Left cardiac atrium (tissue), 4 donors: Measurements from ENCODE around the gene MLH3. TPM values are rescaled to one million over a fixed set of nuclear protein-coding genes. Genes with fewer than 3 reads are reported as not detected.

Experiments used
- ATAC-seq, 2 donors: fragments of 200-7000 bp; cut with Tn5 transposase; one replicate each; pipeline ENCODE4 v1.9.1; 2020; ENCODE audit warnings: mild to moderate bottlenecking in 2 of 2, moderate library complexity in 2 of 2
- DNase-seq: peaks from one replicate; pipeline ENCODE4 v3.0.0-alpha.2; 2020
- intact Hi-C, 2 donors: fragments of 100-400 bp; cut with DNase I; formaldehyde crosslinking; loops; one replicate each; pipeline versions ENCODE4 v1.14.1 to v1.15.1; 2022 to 2023
- total RNA-seq, 2 donors: library from RNA; stranded (reverse); fragmentation: NEBNext Ultra II Directional; extraction: Animal tissue kit (Norgen Biotek cat#: 25700); gene quantifications; one replicate each; pipeline ENCODE4 v1.2.1, GENCODE V29; 2021
- donor health status: DM: no; HTN: yes; CAD: no.
- donor health status: DM: no; HTN: yes; CAD: no; lungs with severe emphysema.
- donor health status: DM: yes; HTN: yes; CAD: no.
- donor health status: Dilated cardiomyopathy.

MLH3 gene
- total RNA-seq, 2 donors from 2014 or later, result 16.6 to 20.8 TPM

GRCh38 chr14:74977901-74978385, 73.3 kb downstream of the MLH3 start:
- DNase-seq, result no peak
- intact Hi-C loops, result no loop called here
- ATAC-seq, result no peak

DNA sequence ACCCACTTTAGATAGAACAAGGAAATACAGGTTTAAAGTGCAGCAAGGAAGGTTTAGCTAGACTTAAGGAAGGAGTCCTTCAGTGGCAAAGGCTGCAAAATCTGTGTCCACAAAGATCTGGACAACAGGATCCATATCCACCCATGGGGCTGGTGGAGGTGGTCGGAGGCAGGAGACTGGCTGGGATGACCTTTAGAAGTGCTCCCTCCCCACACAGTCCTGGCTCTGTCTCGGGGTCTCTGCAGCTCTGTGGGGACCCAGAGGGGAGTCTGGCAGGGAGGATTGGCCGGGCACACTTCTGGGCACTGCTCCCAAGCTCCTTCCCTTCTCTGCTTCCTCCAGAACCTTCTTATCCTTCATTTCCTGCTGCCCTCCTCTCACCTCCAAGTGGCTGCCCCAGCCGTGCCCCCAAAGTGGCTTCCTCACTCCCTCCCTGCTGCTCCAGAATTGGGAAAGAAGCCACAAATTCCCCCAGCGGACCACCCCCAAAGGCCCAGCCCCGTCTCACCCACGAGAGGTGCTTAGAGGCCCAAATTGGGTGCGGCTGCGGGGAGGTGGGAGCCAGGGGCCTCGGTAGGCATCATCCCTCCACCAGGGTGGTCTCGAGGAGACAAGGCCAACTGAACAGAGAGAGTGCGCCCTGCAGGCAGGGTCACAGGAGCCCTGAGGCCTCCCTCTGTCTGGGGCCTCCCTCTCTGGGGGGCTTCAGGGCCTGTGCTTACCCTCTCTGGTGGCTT, 73.9 kb downstream of the MLH3 start:
- ATAC-seq, result no peak
- intact Hi-C loops, result no loop called here
- DNase-seq, result no peak

DNA sequence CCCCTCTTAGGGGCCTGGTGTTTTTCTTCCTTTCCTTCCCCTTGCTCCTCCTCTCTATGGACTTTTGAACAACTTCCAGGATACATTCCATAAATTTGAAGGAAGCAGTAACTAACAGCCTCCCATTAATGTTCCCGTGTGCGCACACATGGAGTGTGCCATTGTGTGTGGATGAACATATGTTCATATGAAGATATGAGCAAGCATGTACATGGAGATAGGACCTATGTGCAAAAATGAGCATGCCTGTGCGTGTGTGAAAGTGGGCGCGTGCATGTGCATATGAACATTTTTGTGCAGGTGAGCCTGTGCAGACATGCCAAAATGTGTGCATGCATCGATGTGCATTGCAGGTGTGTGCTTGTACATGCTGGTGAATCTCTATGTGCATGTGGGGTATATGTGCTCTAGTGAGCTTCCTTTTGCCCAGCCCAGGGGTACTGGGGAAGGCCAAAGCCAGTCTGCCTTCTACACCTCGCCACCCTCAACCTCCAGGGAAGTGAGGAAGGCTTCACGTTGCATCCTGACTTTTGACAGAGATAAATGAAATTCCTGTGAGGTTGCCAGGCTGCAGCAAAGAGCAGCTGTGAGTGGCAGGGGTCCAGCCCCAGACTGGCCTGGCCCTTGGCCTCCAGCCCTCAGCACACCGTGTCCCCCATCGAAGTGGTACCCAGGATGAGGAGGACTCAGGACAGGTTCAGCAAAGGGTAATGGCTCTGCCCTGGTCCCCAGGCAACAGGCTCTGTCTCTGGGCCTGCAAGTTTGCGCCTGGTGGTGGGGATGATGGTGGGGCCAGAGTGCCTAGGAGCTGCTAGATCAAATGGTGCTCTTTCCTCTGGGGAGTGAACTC, 74.8 kb downstream of the MLH3 start:
- ATAC-seq (no peak), DNase-seq (no peak)
- intact Hi-C loops, result no loop called here

- ATAC-seq (peak; percentile 69 to 78), DNase-seq (peak; percentile 89)
- intact Hi-C loops, result no loop called here
Measured at GRCh38 chr14:74975059-74975810, 76.0 kb downstream of the MLH3 start.

DNA sequence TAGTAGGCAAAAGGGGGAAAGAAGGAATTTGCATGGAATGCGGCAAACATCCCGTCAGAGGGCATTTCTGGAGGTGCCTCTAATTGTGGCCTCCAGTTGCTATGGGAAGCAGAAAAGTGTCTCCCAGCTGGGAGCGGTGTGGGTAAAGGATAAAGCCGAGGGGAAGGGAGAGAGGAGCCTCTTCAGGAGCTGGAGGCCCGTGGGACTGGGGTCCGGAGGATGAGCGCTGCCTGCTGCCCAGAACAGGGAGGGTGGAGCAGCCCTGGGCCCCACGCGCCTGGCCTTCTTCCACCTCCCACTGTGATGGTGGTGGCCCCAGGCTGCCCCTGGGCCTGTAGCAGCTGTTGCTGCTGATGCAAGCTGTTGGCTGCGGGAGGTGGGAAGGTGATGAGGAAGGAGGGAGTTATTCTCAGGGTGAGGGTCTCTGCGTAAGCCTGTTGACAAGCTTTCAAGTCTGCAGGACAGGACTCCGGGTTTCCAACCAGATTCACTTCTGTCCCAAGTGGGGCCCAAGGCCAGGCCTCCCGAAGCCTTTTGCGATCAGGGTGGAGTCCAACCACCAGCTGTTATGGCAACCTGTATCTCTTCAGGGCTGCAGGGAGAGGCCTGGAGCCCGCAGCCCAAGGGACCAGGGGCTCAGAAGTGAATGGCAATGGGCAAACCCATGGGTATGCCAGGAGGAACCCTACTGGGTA, 76.8 kb downstream of the MLH3 start:
- DNase-seq, result no peak
- intact Hi-C loops, result no loop called here
- ATAC-seq, result peak; percentile 42 to 45

GRCh38 chr14:74973905-74974363, 77.3 kb downstream of the MLH3 start:
- intact Hi-C loops, result no loop called here
- no peak for ATAC-seq
- no peak for DNase-seq

DNA sequence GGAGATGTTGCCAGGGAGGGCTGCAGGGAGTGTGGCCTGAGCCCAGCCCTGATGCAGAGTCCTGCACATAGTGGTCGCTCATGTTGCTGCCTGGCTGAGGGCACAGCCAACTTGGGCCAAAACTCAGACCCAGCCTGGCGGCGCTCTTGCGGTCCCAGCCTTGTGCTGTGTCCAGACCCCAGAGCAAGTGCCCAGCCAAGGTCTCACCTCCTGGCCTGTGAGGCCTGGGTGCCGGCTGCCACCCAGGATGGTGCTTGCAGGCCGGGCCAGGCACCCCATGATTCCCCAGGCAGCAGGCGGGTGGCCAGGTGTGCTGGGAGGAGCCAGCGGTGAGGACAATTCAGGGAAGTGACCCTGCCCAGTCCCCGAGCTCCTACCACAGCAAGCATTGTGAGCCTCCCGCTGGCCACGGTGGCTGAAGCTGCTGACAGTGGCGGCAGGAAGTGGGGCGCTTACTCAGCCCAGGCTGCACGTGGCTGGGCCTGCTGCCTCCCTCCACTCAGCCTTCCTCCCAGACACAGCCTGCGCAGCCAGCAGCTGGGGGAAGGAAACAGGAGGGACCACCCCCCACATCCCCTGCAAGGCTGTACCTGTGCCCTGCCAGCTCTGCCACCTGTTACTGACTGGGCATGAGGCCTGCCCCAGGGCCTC, 78.1 kb downstream of the MLH3 start:
- peak; percentile 84 for DNase-seq
- peak; percentile 67 to 79 for ATAC-seq
- intact Hi-C loops, result no loop called here

- intact Hi-C loops, result no loop called here
- ATAC-seq (no peak), DNase-seq (no peak)
Measured at GRCh38 chr14:74968811-74969210, 82.5 kb downstream of the MLH3 start.

GRCh38 chr14:74965486-74966153, 85.6 kb downstream of the MLH3 start:
- ATAC-seq (peak in 1 of 2 donors; percentile 24), DNase-seq (no peak)
- intact Hi-C loops, result no loop called here

DNA sequence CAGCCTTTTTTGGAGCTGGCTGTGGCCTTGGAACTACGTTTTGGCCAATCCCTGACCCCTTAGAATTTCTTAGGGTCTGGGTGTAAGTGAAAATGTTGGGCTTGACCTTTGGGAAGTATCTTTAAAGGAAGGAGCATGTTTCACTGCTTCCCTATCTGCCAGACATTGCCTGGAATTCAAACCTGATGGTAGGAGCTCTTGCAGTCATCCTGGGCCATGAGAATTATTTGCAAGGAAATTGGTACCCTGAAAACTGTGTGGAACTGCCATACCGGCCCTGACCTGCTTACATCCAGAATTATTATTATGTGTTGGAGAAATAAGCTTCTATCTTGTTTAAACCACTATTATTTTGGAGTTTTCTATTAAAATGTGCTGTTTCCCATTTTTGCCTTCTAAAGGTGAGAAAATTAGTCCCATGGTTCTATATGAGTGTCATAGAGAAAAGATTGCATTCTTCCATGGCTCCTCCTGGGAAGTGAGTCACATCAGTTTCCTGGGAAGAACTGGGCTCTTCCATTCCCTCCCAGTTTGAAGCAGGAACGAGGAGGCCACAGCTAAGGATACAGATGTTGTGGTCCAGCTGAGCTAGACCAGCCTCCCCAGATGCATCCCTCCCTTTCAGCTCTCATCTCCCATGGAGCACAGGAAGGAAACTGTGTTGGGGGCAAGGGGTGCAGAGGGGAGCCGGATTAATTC, 86.3 kb downstream of the MLH3 start:
- intact Hi-C loops, result no loop called here
- ATAC-seq (peak in 1 of 2 donors; percentile 24), DNase-seq (no peak)

Other genes starting within 250 kb of the MLH3 start
- not detected for gene PROX2, start 175.3 kb downstream of the MLH3 start, total RNA-seq
- 100 to 1,000 TPM; 133 to 137 TPM for gene DLST, start 169.6 kb downstream of the MLH3 start, total RNA-seq
- 10 to 100 TPM; 11.9 to 15.4 TPM for gene RPS6KL1, start 128.2 kb downstream of the MLH3 start, total RNA-seq
- 1 to 10 TPM; 4.6 to 5.0 TPM for gene PGF, start 95.9 kb downstream of the MLH3 start, total RNA-seq
- gene EIF2B2, start 48.5 kb downstream of the MLH3 start, total RNA-seq, result 10 to 100 TPM; 27.8 to 30.3 TPM
- gene ACYP1, start 12.6 kb upstream of the MLH3 start, total RNA-seq, result 10 to 100 TPM in 1 of 2 donors, 1 to 10 TPM in 1; 7.4 to 13.5 TPM
- gene ZC2HC1C, start 18.2 kb upstream of the MLH3 start, total RNA-seq, result 1 to 10 TPM; 7.5 to 7.8 TPM
- 100 to 1,000 TPM in 1 of 2 donors, 10 to 100 TPM in 1; 89.1 to 102 TPM for gene NEK9, start 75.6 kb upstream of the MLH3 start, total RNA-seq
- gene TMED10, start 125.1 kb upstream of the MLH3 start, total RNA-seq, result 100 to 1,000 TPM; 271 to 327 TPM
- gene FOS, start 227.4 kb upstream of the MLH3 start, total RNA-seq, result 100 to 1,000 TPM in 1 of 2 donors, 10 to 100 TPM in 1; 69.4 to 160 TPM